IMR-90 (cell line): ENCODE data around the gene PRKRA. TPM values are rescaled to one million over a fixed set of nuclear protein-coding genes. Genes with fewer than 3 reads are reported as not detected.

Experiments
- ATAC-seq: fragments of 200-7000 bp; cut with Tn5 transposase; 2 replicates; pipeline ENCODE4 v1.9.1; 2020; ENCODE audit warnings: low read depth, mild to moderate bottlenecking, moderate library complexity
- BruUV-seq: library from RNA; stranded (reverse); fragments of 400-500 nt; replicated peaks from 2 replicates; lab custom pipeline; 2021; lab: Mats Ljungman, UMichigan
- CTCF ChIA-PET: fragments of 300-600 bp; formaldehyde crosslinking; extraction: SDS; loops from one replicate; lab custom pipeline; 2021; ENCODE audit warnings: antibody characterized with exemption; lab: Yijun Ruan, JAX
- POLR2A ChIA-PET: fragments of 300-600 bp; sonication (Branson Sonifier 250); formaldehyde crosslinking; loops from one replicate; lab custom pipeline; 2022; ENCODE audit warnings: antibody characterized with exemption; ENCODE audit not compliant: unreplicated experiment; lab: Charles Lee
- DNase-seq: peaks from one replicate; pipeline ENCODE4 v3.0.0; 2013
- H2AFZ ChIP-seq: replicated peaks from 2 replicates; pipeline ENCODE3; 2013; ENCODE audit warnings: low read length, mild to moderate bottlenecking; ENCODE audit not compliant: poor library complexity
- H2AK5ac ChIP-seq: 2 replicates; pipeline ENCODE4 v1.6.1; 2013; ENCODE audit warnings: low read depth, low read length, inconsistent platforms
- H2AK9ac ChIP-seq: replicated peaks from 2 replicates; pipeline ENCODE3; 2013; ENCODE audit warnings: mild to moderate bottlenecking, low read depth, low read length, moderate library complexity; ENCODE audit not compliant: poor library complexity
- H2BK120ac ChIP-seq: 2 replicates; pipeline ENCODE4 v1.6.1; 2013; ENCODE audit warnings: low read depth, low read length, inconsistent platforms
- H2BK15ac ChIP-seq: 3 replicates; pipeline ENCODE4 v1.6.1; 2013; ENCODE audit warnings: low read depth, low read length, inconsistent platforms
- H2BK20ac ChIP-seq: 2 replicates; pipeline ENCODE4 v1.6.1; 2013; ENCODE audit warnings: low read depth, mild to moderate bottlenecking, inconsistent platforms, low read length, moderate library complexity
- H2BK5ac ChIP-seq: 2 replicates; pipeline ENCODE4 v1.6.1; 2013; ENCODE audit warnings: mild to moderate bottlenecking, low read depth, low read length, inconsistent platforms; ENCODE audit not compliant: poor library complexity, severe bottlenecking
- H3K14ac ChIP-seq: replicated peaks from 2 replicates; pipeline ENCODE4 v1.6.1; 2013; ENCODE audit warnings: low read depth, low read length, inconsistent platforms
- H3K18ac ChIP-seq: 2 replicates; pipeline ENCODE4 v1.6.1; 2013; ENCODE audit warnings: low read depth, low read length, control low read depth
- H3K23ac ChIP-seq: 2 replicates; pipeline ENCODE4 v1.6.1; 2013; ENCODE audit warnings: low read depth, low read length, inconsistent platforms
- H3K27ac ChIP-seq: 2 replicates; pipeline ENCODE4 v1.5.1; 2013; ENCODE audit warnings: mild to moderate bottlenecking, control low read depth, low read length; ENCODE audit not compliant: insufficient read depth
- H3K27me3 ChIP-seq: 2 replicates; pipeline ENCODE4 v1.6.1; 2013; ENCODE audit warnings: low read length; ENCODE audit not compliant: control insufficient read depth, insufficient read depth
- H3K36me3 ChIP-seq: 2 replicates; pipeline ENCODE4 v1.6.1; 2013; ENCODE audit warnings: low read length, mixed read lengths; ENCODE audit not compliant: control insufficient read depth, insufficient read depth
- H3K4ac ChIP-seq: 2 replicates; pipeline ENCODE4 v1.6.1; 2013; ENCODE audit warnings: low read depth, low read length, inconsistent platforms
- H3K4me1 ChIP-seq: 2 replicates; pipeline ENCODE4 v1.6.1; 2013; ENCODE audit warnings: low read length, mixed read lengths; ENCODE audit not compliant: control insufficient read depth, insufficient read depth
- H3K4me2 ChIP-seq: 2 replicates; pipeline ENCODE4 v1.6.1; 2013; ENCODE audit warnings: low read depth, mild to moderate bottlenecking, control low read depth, low read length, moderate library complexity
- H3K4me3 ChIP-seq: 2 replicates; pipeline ENCODE4 v1.5.1; 2013; ENCODE audit warnings: low read depth, mild to moderate bottlenecking, control low read depth, low read length, moderate library complexity; ENCODE audit not compliant: insufficient read depth
- H3K56ac ChIP-seq: 2 replicates; pipeline ENCODE4 v1.6.1; 2013; ENCODE audit warnings: low read length, inconsistent platforms; ENCODE audit not compliant: insufficient read depth; ENCODE audit errors: extremely low read depth
- H3K79me1 ChIP-seq, 2 experiments: 2 replicates each; pipeline ENCODE4 v1.6.1; 2013; ENCODE audit warnings: low read length in 2 of 2, inconsistent platforms in 1 of 2, low read depth in 1 of 2
- H3K9ac ChIP-seq: 2 replicates; pipeline ENCODE4 v1.6.1; 2013; ENCODE audit warnings: low read depth, low read length, control low read depth
- H3K9me1 ChIP-seq: 2 replicates; pipeline ENCODE4 v1.6.1; 2013; ENCODE audit warnings: low read length, inconsistent platforms; ENCODE audit not compliant: insufficient read depth
- H3K9me3 ChIP-seq: 2 replicates; pipeline ENCODE4 v1.6.1; 2013; ENCODE audit warnings: low read length; ENCODE audit not compliant: control insufficient read depth, insufficient read depth
- H4K20me1 ChIP-seq: 2 replicates; pipeline ENCODE4 v1.6.1; 2013; ENCODE audit warnings: low read length, inconsistent platforms; ENCODE audit not compliant: insufficient read depth
- H4K5ac ChIP-seq: 2 replicates; pipeline ENCODE4 v1.6.1; 2013; ENCODE audit warnings: mild to moderate bottlenecking, low read depth, low read length, control low read depth
- H4K8ac ChIP-seq, 2 experiments: 2 replicates each; pipeline ENCODE4 v1.6.1; 2013; ENCODE audit warnings: low read depth in 2 of 2, low read length in 2 of 2, control low read depth in 1 of 2, inconsistent platforms in 1 of 2
- H4K91ac ChIP-seq: 2 replicates; pipeline ENCODE4 v1.6.1; 2013; ENCODE audit warnings: low read depth, low read length, inconsistent platforms; ENCODE audit not compliant: insufficient read depth
- CEBPB ChIP-seq: IDR thresholded peaks from 2 replicates; pipeline ENCODE4 v1.6.1; 2012; ENCODE audit warnings: low read depth, low read length, improper control_type of control experiment
- MXI1 ChIP-seq: IDR thresholded peaks from 2 replicates; pipeline ENCODE4 v1.6.1; 2012; ENCODE audit warnings: low read depth, mild to moderate bottlenecking, low read length, moderate library complexity, borderline replicate concordance
- POLR2A ChIP-seq: IDR thresholded peaks from 2 replicates; pipeline ENCODE4 v1.6.1; 2012; ENCODE audit warnings: mild to moderate bottlenecking, low read depth, low read length
- WGBS, 2 experiments: methylation state at CpG; one replicate each; pipeline versions ENCODE4 v1.1.5 to v1.1.7; 2013; ENCODE audit warnings: missing lambda C conversion rate in 2 of 2; ENCODE audit not compliant: insufficient read length in 1 of 2; ENCODE audit errors: extremely low coverage in 2 of 2; 5-methylcytosine and 5-hydroxymethylcytosine counted together
- dilution Hi-C: fragments of 300-500 bp; cut with HindIII; formaldehyde crosslinking; loops from one replicate; pipeline ENCODE4 v1.14.3; 2018; ENCODE audit warnings: low sequenced_read_pairs; ENCODE audit not compliant: unreplicated experiment
- in situ Hi-C: fragments of 300-500 bp; cut with MboI; formaldehyde crosslinking; loops from 3 replicates; pipeline ENCODE4 v1.14.3; 2019; ENCODE audit warnings: low sequenced_read_pairs, inconsistent platforms, mixed read lengths
- intact Hi-C: fragments of 100-400 bp; cut with micrococcal nuclease; formaldehyde crosslinking; loops from 2 replicates; pipeline ENCODE4 v1.10.0; 2022
- polyA plus RNA-seq, 3 experiments: library from polyadenylated mRNA; depleted of rRNA; stranded (reverse); fragments of >200 nt; gene quantifications; 2 replicates each; pipeline ENCODE4 v1.2.3, GENCODE V29; 2012; ENCODE audit warnings: low replicate concordance in 1 of 3
- total RNA-seq: library from RNA; depleted of rRNA; stranded (reverse); fragments of >200 nt; gene quantifications from 2 replicates; pipeline ENCODE4 v1.2.3, GENCODE V29; 2012

Gene PRKRA
- total and polyA plus RNA-seq, 2 of the 4 experiments (the other 2 are of a cell fraction) = 39.5 to 53.6 TPM

DNA sequence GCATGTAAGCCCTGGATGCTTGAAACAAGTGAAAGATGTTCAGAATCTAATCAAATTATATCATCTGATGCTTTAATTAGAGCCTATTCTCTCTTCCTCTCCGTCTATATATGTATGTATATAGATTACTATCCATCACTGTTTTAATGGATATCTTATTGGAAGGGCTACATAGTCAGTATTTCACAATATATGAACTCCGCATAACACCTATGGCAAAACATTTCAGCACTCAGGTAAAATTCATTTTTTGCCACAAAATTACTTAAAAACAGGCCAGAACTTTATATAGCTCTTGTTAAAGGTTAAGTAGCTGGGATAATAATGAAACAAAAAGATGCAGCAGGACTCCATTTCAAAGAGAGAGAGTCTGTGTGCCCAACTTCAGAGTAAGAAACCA is 1.4 kb upstream of the PRKRA start:
- Histone ChIP-seq H3K4ac (no peak overlapping the region), H3K9ac (no peak overlapping the region), H2BK5ac (no peak overlapping the region), H3K4me2 (no peak overlapping the region), H4K91ac (no peak overlapping the region), H2AFZ (no peak overlapping the region), H4K5ac (no peak overlapping the region), H3K36me3 (peaks cover 7% of the 10 kb centered on the region; the same call in 1 of the 2 replicates), H4K20me1 (peaks cover 9% of the 10 kb centered on the region; the same call in 1 of the 2 replicates), H3K4me3 (no peak overlapping the region), H2AK9ac (no peak overlapping the region), H3K56ac (no peak overlapping the region), H3K4me1 (peaks cover 6% of the 10 kb centered on the region), H3K14ac (no peak overlapping the region), H3K79me1 (peaks cover 21 to 28% of the 10 kb centered on the region in 2 experiments), H3K27me3 (no peaks in the 10 kb centered on the region), H3K23ac (no peak overlapping the region), H3K18ac (no peak overlapping the region), H2AK5ac (no peak overlapping the region), H3K27ac (no peak overlapping the region), H3K9me3 (no peaks in the 10 kb centered on the region), H2BK15ac (no peak overlapping the region), H2BK20ac (no peak overlapping the region), H2BK120ac (no peak overlapping the region), H3K9me1 (0 out of 2 replicates have a peak, but pooled peaks cover 2% of the 10 kb centered on the region), H4K8ac (no peak overlapping the region; a peak in 1 of 4 replicates)
- dilution Hi-C loops = no loop called here
- no peak for TF ChIP-seq MXI1
- no peak for TF ChIP-seq POLR2A
- TF ChIP-seq CEBPB = peak; percentile 53; the same call in 1 of the 2 replicates
- no TSS peak for BruUV-seq
- DNase-seq (no peak), ATAC-seq (no peak)
- no CpG with 5 or more reads among the region's 2 CpGs for WGBS, 2 experiments
- ChIA-PET CTCF (interaction anchor here (0.7 to 1.1 kb wide), 2 partner anchors 19 to 397 kb away, joined by 3 to 5 read pairs; no protein-coding TSS in a partner anchor), POLR2A (no interaction called here)
- intact Hi-C loops = no loop called here
- in situ Hi-C loops = no loop called here
